HG03571 (cell line): ENCODE results near the gene CYTH3.
"Not testable (repeated sequence)": the region's sequence is repeated elsewhere in the genome, so short reads cannot be mapped to it uniquely, and the experiment has no call there.

Experiments
- ATAC-seq: cut with Tn5 transposase; IDR thresholded peaks from one replicate; pipeline ENCODE4 v1.9.1; 2021; ENCODE audit not compliant: unreplicated experiment

Gene CYTH3

GRCh38 chr7:6272481-6273323 is at the start of gene CYTH3:
CYTH3 (minus strand) TSS chr7:6272624; CDS start chr7:6272507, 117 bp downstream.
- ATAC-seq: peak; percentile 85

DNA sequence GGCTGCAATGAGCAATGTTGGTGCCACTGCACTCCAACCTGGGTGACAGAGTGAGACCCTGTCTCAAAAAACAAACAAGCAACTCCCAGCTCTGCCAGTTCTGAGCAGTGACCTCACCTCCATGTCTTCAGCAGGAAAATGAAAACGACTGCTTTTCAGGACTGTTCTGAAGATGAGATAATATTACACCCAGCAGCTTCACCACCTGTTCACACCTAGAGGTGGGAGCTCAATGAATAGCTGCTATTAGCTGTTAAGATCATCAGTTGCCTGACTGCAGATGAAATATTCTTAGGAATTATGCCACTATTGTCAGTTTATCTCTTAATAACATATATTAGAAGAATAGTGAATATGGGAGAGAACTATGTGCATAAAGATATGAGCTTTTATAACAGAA is 48.4 kb upstream of the CYTH3 start:
- no peak for ATAC-seq

GRCh38 chr7:6317797-6318438 is 45.5 kb upstream of the CYTH3 start:
- ATAC-seq: no peak

DNA sequence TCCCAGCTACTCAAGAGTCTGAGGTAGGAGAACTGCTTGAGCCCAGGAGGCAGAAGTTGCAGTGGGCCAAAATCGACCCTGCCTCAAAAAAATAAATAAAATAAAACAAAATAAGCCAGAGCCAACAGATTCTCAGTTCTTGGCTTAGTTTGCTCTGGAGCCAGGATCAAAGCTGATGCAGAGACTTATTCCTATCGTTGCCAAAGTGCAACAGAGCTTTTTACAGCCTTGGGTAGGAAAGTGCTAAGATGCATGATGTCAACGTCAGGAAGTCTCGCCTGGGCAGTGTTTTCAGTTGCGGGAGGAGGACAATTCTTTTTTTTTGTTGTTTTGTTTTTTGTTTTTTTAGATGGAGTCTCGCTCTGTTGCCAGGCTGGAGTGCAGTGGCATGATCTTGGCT is 43.8 kb upstream of the CYTH3 start:
- no peak for ATAC-seq

- ATAC-seq: no peak
Observed at GRCh38 chr7:6315746-6316145, 43.3 kb upstream of the CYTH3 start.

- no peak for ATAC-seq
Observed at GRCh38 chr7:6310271-6310993, 38.0 kb upstream of the CYTH3 start.

DNA sequence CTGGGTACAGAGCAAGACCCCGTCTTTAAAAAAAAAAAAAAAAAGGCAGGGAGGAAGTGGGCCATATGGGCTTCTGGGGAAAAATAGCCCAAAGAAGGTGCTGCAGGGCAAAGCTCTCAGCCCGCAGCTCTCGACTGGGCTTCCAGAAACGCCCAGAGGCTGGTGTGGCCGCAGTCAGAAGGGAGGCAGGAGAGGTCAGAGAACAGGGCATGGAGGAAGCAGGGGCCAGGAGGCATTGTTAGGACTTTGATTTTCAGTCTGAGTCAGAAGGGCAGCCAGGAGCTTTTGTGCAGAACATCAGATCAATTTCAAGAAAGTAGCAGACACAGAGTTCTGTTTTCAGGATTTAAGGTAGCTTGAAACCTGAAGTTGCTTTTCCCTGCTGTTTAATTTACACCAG is 35.3 kb upstream of the CYTH3 start:
- ATAC-seq: no peak

DNA sequence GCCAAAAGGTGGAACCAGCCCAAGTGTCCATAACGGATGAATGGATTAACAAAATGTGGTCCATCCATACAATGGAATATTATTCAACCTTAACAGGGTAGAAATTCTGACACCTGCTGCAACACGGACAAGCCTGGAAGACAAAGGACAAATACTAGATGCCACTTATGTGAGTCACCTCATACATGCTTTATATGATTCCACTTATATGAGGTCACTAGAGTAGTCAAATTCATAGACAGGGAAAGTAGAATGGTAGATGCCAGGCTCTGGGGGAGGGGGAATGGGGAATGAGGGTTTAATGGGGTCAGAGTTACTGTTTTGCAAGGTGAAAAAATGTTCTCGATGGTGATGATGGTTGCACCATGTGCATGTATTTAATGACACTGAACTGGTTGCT is 34.0 kb upstream of the CYTH3 start:
- ATAC-seq: no peak

DNA sequence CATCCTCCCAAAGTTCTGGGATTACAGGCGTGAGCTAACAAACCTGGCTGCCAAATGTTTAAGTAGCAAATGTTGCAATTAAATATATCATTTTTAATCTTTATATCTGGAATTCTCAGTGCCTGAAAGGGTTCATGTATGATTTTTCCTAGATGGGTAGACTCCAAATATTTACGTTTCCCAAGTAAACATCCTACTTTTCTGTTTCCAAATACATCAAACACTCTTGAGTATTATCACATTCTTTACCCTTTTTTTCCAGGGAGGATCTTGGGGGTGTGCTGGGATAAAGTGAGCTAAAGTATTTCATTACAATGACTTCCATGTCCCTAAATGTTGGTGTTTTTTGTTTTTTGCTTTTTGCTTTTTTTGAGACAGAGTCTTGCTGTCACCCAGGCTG is 32.9 kb upstream of the CYTH3 start:
- ATAC-seq: no peak

GRCh38 chr7:6301446-6301845 is 29.0 kb upstream of the CYTH3 start:
- ATAC-seq: not testable (repeated sequence)

DNA sequence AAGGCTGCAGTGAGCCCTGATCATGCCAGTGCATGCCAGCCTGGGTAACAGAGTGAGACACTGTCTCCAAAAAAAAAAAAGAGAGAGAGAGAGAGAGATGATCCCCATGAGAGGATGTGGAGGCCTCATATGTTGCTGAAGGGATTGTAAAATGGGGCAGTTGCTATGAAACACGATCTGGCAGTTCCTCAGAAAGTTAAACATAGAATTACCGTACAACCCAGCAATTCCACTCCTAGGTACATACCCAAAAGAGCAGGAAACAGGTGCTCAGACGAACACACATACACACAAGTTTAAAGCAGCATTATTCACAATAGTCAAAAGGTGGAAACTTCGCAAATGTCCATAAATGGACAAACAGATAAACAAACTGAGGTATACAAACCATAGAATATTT is 27.4 kb upstream of the CYTH3 start:
- no peak for ATAC-seq

- no peak for ATAC-seq
Observed at GRCh38 chr7:6294839-6295238, 22.4 kb upstream of the CYTH3 start.

GRCh38 chr7:6293202-6293601 is 20.8 kb upstream of the CYTH3 start:
- ATAC-seq: no peak

DNA sequence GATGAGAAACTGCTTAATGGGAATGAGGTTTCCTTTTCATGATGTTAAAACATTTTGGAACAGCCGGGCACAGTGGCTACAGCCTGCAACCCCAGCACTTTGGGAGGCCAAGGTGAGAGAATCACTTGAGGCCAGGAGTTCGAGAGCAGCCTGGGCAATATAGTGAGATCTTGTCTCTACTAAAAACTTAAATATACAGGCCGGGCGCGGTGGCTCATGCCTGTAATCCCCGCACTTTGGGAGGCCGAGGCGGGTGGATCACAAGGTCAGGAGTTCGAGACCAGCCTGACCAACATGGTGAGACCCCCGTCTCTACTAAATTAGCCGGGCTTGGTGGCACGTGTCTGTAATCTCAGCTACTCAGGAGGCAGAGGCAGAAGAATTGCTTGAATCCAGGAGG is 19.5 kb upstream of the CYTH3 start:
- ATAC-seq: not testable (repeated sequence)

DNA sequence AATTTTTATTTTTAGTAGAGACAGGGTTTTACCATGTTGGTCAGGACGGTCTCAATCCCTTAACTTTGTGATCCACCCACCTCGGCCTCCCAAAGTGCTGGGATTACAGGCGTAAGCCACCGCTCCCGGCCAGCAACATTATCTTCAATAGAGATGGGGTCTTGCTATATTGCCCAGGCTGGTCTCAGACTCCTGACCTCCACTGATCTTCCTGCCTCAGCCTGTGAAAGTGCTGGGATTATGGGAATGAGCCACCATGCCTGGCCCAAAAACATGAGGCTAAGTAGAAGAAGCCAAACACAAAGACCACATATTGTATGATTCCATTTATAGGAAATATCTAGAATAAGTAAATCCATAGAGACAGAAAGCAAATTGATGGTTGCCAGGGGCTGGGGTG is 19.1 kb upstream of the CYTH3 start:
- ATAC-seq: no peak

DNA sequence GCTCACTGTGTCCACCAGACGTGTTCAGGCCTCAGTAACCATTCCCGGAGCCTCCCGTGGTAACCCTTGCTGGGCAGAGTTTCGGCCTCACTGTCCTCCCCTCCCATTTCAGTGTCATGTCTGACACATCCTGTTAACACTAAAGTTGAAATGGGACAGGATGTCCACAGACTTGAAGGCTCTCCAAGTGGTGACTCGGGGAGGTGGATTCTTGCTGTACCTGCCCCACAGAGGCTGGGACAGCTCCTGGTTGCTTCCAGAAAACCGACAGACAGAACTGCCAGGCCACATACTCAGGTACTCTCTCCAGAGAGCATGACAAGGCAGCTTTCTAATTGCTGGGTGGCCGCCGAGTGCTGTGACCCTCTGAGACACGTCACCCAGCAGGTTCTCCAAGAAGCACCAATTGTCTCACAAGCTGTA is 17.9 kb upstream of the CYTH3 start:
- no peak for ATAC-seq

DNA sequence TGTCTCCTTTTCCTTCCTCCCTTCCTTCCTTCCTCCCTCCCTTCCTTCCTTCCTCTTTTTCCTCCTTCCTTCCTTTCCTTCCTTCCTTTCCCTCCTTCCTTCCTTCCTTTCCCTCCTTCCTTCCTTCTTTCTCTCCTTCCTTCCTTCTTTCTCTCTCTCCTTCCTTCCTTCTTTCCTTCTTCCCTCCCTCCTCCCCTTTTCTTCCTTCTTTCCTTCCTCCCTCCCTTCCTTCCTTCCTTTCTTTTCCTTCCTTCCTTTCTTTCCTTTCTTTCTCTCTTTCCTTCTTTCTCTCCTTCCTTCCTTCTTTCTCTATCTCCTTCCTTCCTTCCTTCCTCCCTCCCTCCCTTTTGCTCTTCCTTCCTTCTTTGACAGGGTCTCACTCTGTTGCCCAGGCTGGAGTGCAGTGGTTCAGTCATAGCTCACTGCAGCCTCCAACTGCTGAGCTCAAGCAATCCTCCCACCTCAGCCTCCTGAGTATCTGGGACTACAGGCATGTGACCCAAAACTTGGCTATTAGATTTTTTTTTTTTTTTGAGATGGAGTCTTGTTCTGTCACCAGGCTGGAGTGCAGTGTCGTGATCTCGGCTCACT is 15.9 kb upstream of the CYTH3 start:
- no peak for ATAC-seq

GRCh38 chr7:6286486-6286885 is 14.1 kb upstream of the CYTH3 start:
- ATAC-seq: no peak

- no peak for ATAC-seq
Observed at GRCh38 chr7:6284461-6285360, 12.3 kb upstream of the CYTH3 start.

DNA sequence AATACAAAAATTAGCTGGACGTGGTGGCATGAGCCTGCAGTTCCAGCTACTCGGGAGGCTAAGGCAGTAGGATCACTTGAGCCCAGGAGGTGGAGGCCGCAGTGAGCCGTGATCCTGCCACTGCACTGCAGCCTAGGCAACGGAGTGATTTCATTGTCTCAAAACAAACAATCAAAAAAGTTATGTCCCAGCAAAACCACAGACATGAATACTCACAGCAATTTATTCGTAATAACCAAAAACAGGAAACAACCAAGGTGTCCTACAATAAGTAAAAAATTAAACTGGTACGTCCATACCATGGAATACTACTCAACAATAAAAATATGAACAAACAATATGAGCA is 11.6 kb upstream of the CYTH3 start:
- no peak for ATAC-seq
